ENCODE data around the gene ASPRV1. TPM values are rescaled to one million over a fixed set of nuclear protein-coding genes. Genes with fewer than 3 reads are reported as not detected.

Gene ASPRV1
- total RNA-seq, 1 donor from 2014 or later: 1.3 TPM

GRCh38 chr2:69989009-69989408, 27.6 kb upstream of the ASPRV1 start:
- intact Hi-C loops (cut with micrococcal nuclease): no loop called here

- intact Hi-C loops (cut with micrococcal nuclease): no loop called here
These were observed 26.7 kb upstream of the ASPRV1 start for GRCh38 chr2:69988086-69988635.

GRCh38 chr2:69986691-69987090, 25.3 kb upstream of the ASPRV1 start:
- intact Hi-C loops (cut with micrococcal nuclease): no loop called here

- intact Hi-C loops (cut with micrococcal nuclease): no loop called here
These were observed 24.3 kb upstream of the ASPRV1 start for GRCh38 chr2:69985688-69986087.

- intact Hi-C loops (cut with micrococcal nuclease): no loop called here
These were observed 23.8 kb upstream of the ASPRV1 start for GRCh38 chr2:69985216-69985615.

- intact Hi-C loops (cut with micrococcal nuclease): no loop called here
These were observed 22.0 kb upstream of the ASPRV1 start for GRCh38 chr2:69983392-69983966.

GRCh38 chr2:69979902-69980807, 18.7 kb upstream of the ASPRV1 start:
- intact Hi-C loops (cut with micrococcal nuclease): no loop called here

GRCh38 chr2:69977906-69978482, 16.6 kb upstream of the ASPRV1 start:
- intact Hi-C loops (cut with micrococcal nuclease): no loop called here

GRCh38 chr2:69977186-69977585, 15.8 kb upstream of the ASPRV1 start:
- intact Hi-C loops (cut with micrococcal nuclease): no loop called here

- intact Hi-C loops (cut with micrococcal nuclease): no loop called here
These were observed 14.5 kb upstream of the ASPRV1 start for GRCh38 chr2:69975853-69976462.

GRCh38 chr2:69975136-69975852, 13.9 kb upstream of the ASPRV1 start:
- intact Hi-C loops (cut with micrococcal nuclease): no loop called here

GRCh38 chr2:69973335-69973735, 11.9 kb upstream of the ASPRV1 start:
- intact Hi-C loops (cut with micrococcal nuclease): no loop called here

GRCh38 chr2:69972822-69973221, 11.4 kb upstream of the ASPRV1 start:
- intact Hi-C loops (cut with micrococcal nuclease): no loop called here

GRCh38 chr2:69969991-69970390, 8.6 kb upstream of the ASPRV1 start:
- intact Hi-C loops (cut with micrococcal nuclease): no loop called here

GRCh38 chr2:69969126-69969983, 7.9 kb upstream of the ASPRV1 start:
- intact Hi-C loops (cut with micrococcal nuclease): no loop called here

GRCh38 chr2:69968609-69969008, 7.2 kb upstream of the ASPRV1 start:
- intact Hi-C loops (cut with micrococcal nuclease): no loop called here

- intact Hi-C loops (cut with micrococcal nuclease): no loop called here
These were observed 5.1 kb upstream of the ASPRV1 start for GRCh38 chr2:69966496-69966895.

GRCh38 chr2:69965756-69966445, 4.5 kb upstream of the ASPRV1 start:
- intact Hi-C loops (cut with micrococcal nuclease): no loop called here

GRCh38 chr2:69964353-69964841, 3.0 kb upstream of the ASPRV1 start:
- intact Hi-C loops (cut with micrococcal nuclease): no loop called here

Measured in T-helper 2 cell treated with Interferon-gamma antibody and Interleukin-4, amounts not matched to agents 100 ng/mL and 5 ng/mL, for 36 hours (primary cell).